GM18873 (cell line): ENCODE measurements around the gene VEPH1.

Source experiments
- ATAC-seq: cut with Tn5 transposase; IDR thresholded peaks from one replicate; pipeline ENCODE4 v1.9.1; 2021; ENCODE audit warnings: mild to moderate bottlenecking, moderate library complexity, moderate number of reproducible peaks; ENCODE audit not compliant: unreplicated experiment, low FRiP score

The VEPH1 gene

GRCh38 chr3:157438194-157438730 lies 65.0 kb downstream of the VEPH1 start:
- ATAC-seq, result no peak

- no peak for ATAC-seq
These were observed 66.5 kb downstream of the VEPH1 start, which contains the start of gene PTX3 for GRCh38 chr3:157436583-157437291. Gene PTX3 (plus strand): TSS chr3:157436850. CDS start chr3:157436934, 84 bp downstream.

- no peak for ATAC-seq
These were observed 73.5 kb downstream of the VEPH1 start for GRCh38 chr3:157429708-157430107.

- ATAC-seq, result no peak
These were observed 74.4 kb downstream of the VEPH1 start for GRCh38 chr3:157428853-157429252.

GRCh38 chr3:157427901-157428300 lies 75.3 kb downstream of the VEPH1 start:
- ATAC-seq, result no peak

- no peak for ATAC-seq
These were observed 79.9 kb downstream of the VEPH1 start for GRCh38 chr3:157423337-157423736.

- no peak for ATAC-seq
These were observed 82.5 kb downstream of the VEPH1 start for GRCh38 chr3:157420606-157421130.

GRCh38 chr3:157418104-157418503 lies 85.1 kb downstream of the VEPH1 start:
- ATAC-seq, result no peak

GRCh38 chr3:157417247-157417646 lies 86.0 kb downstream of the VEPH1 start:
- ATAC-seq, result no peak

GRCh38 chr3:157416347-157417087 lies 86.7 kb downstream of the VEPH1 start:
- no peak for ATAC-seq

- no peak for ATAC-seq
These were observed 88.4 kb downstream of the VEPH1 start for GRCh38 chr3:157414861-157415260.

- no peak for ATAC-seq
These were observed 90.8 kb downstream of the VEPH1 start for GRCh38 chr3:157412323-157412855.

GRCh38 chr3:157410945-157411344 lies 92.3 kb downstream of the VEPH1 start:
- no peak for ATAC-seq

GRCh38 chr3:157409516-157409915 lies 93.7 kb downstream of the VEPH1 start:
- no peak for ATAC-seq

GRCh38 chr3:157408499-157409149 lies 94.6 kb downstream of the VEPH1 start:
- no peak for ATAC-seq

GRCh38 chr3:157407769-157408168 lies 95.4 kb downstream of the VEPH1 start:
- no peak for ATAC-seq

GRCh38 chr3:157406394-157406793 lies 96.8 kb downstream of the VEPH1 start:
- ATAC-seq, result no peak

- ATAC-seq, result no peak
These were observed 97.8 kb downstream of the VEPH1 start for GRCh38 chr3:157405457-157405856.

- no peak for ATAC-seq
These were observed 98.8 kb downstream of the VEPH1 start for GRCh38 chr3:157404381-157404780.

GRCh38 chr3:157398598-157398997 lies 104.6 kb downstream of the VEPH1 start:
- ATAC-seq, result no peak

- ATAC-seq, result no peak
These were observed 108.8 kb downstream of the VEPH1 start for GRCh38 chr3:157394411-157394810.
